Upper lobe of left lung (tissue), 6 donors: ENCODE results near the gene GSTO2. TPM values are rescaled to one million over a fixed set of nuclear protein-coding genes. Genes with fewer than 3 reads are reported as not detected.

Source experiments
- ATAC-seq, 2 donors: fragments of 200-7000 bp; cut with Tn5 transposase; one replicate each; pipeline ENCODE4 v1.9.1; 2022; ENCODE audit warnings: mild to moderate bottlenecking in 2 of 2, moderate library complexity in 2 of 2; ENCODE audit not compliant: low FRiP score in 2 of 2
- DNase-seq, 2 donors: peaks; one replicate each; pipeline ENCODE4 v3.0.0-alpha.2; 2019 to 2020
- H3K27ac ChIP-seq, 4 donors: fragments of 200-600 bp; sonication (generic); one replicate each; pipeline ENCODE4 v1.5.1; 2016 to 2019
- H3K27me3 ChIP-seq, 4 donors: fragments of 200-600 bp; sonication (generic); one replicate each; pipeline ENCODE4 v1.5.1; 2017 to 2019
- H3K36me3 ChIP-seq, 4 donors: fragments of 200-600 bp; sonication (generic); one replicate each; pipeline ENCODE4 v1.5.1; 2016 to 2019
- H3K4me1 ChIP-seq, 4 donors: fragments of 200-600 bp; sonication (generic); one replicate each; pipeline ENCODE4 v1.5.1; 2018 to 2019
- H3K4me3 ChIP-seq, 4 donors: fragments of 200-600 bp; sonication (generic); one replicate each; pipeline ENCODE4 v1.5.1; 2017 to 2019; ENCODE audit warnings: mild to moderate bottlenecking in 2 of 4, moderate library complexity in 1 of 4
- H3K9me3 ChIP-seq, 4 donors: fragments of 200-600 bp; sonication (generic); one replicate each; pipeline ENCODE4 v1.5.1; 2018 to 2019
- CTCF ChIP-seq, 6 experiments: fragments of 450-650 bp in 4 of 6; fragments of 200-600 bp in 2 of 6; sonication (generic) in 2 of 6; IDR thresholded peaks; one replicate each; pipeline ENCODE4 v1.5.1; 2016 to 2019; ENCODE audit warnings: antibody characterized with exemption in 6 of 6
- EP300 ChIP-seq, 4 donors: sonication (generic); formaldehyde crosslinking; IDR thresholded peaks; one replicate each; pipeline ENCODE4 v1.5.1; 2017; ENCODE audit warnings: antibody characterized with exemption in 4 of 4, control low read depth in 2 of 4
- POLR2A ChIP-seq, 4 donors: fragments of 450-650 bp; IDR thresholded peaks; one replicate each; pipeline ENCODE4 v1.5.1; 2016 to 2017; ENCODE audit warnings: antibody characterized with exemption in 4 of 4, mild to moderate bottlenecking in 2 of 4
- POLR2AphosphoS5 ChIP-seq, 2 donors: sonication (generic); formaldehyde crosslinking; IDR thresholded peaks; one replicate each; pipeline ENCODE4 v1.5.1; 2017; ENCODE audit warnings: antibody characterized with exemption in 2 of 2
- WGBS, 2 donors: methylation state at CpG; one replicate each; pipeline ENCODE4 v1.1.5; 2017 to 2018; 5-methylcytosine and 5-hydroxymethylcytosine counted together
- total RNA-seq, 6 donors: library from RNA; depleted of rRNA in 4 of 6; stranded (reverse); fragments of >200 nt in 4 of 6; gene quantifications; one replicate each; pipeline versions ENCODE4 v1.1.0 to v1.2.1, GENCODE V29; 2016 to 2021
- donor health status: DM: no; HTN: no; CAD: no; lungs with moderate emphysema.
- donor health status: DM: no; HTN: yes; CAD: no; lungs with severe emphysema.

GSTO2 gene
- total RNA-seq, 6 donors from 2014 or later, result 2.8 to 11.2 (median 7.8) TPM

- ATAC-seq (peak; percentile 100), DNase-seq (peak; percentile 98 to 99)
- peak in 2 of 6 experiments; percentile 36 to 38 for TF ChIP-seq CTCF (IDR thresholded peaks at IDR 0.05)
- peak in 2 of 4 donors; percentile 58 to 63 for TF ChIP-seq POLR2A (IDR thresholded peaks at IDR 0.05)
- no peak for TF ChIP-seq EP300 (IDR thresholded peaks at IDR 0.05)
- peak; percentile 66 to 76 for TF ChIP-seq POLR2AphosphoS5 (IDR thresholded peaks at IDR 0.05)
- Histone ChIP-seq H3K4me3 (peak within 1 kb of the TSS; percentile 61 to 92 (median 80)), H3K27ac (peak within 1 kb of the TSS; percentile 9 to 72 (median 44)), H3K36me3 (no peaks in the 10 kb centered on the region), H3K4me1 (peaks cover 6 to 14% (median 11%) of the 10 kb centered on the region in 4 donors), H3K9me3 (peaks cover 0 to 9% (median 0%) of the 10 kb centered on the region in 4 donors), H3K27me3 (no peaks in the 10 kb centered on the region)
- 0 to 1% methylated on average over 33 to 58 of the region's 60 CpGs for WGBS, 2 donors
These were observed 37.0 kb upstream of the GSTO2 start, which contains the start of gene CFAP43 for GRCh38 chr10:104231784-104232612. Gene CFAP43, minus strand, starts transcription at chr10:104232364. Its CDS starts 118 bp downstream, at chr10:104232246.

GRCh38 chr10:104232613-104233102, 36.3 kb upstream of the GSTO2 start:
- ATAC-seq (peak; percentile 32 to 61), DNase-seq (no peak)
- Histone ChIP-seq H3K4me3 (peak overlapping the region; percentile 61 to 92 (median 80)), H3K4me1 (peaks cover 6 to 14% (median 11%) of the 10 kb centered on the region in 4 donors), H3K27ac (no peak overlapping the region), H3K36me3 (no peaks in the 10 kb centered on the region), H3K27me3 (no peaks in the 10 kb centered on the region), H3K9me3 (peaks cover 0 to 9% (median 0%) of the 10 kb centered on the region in 4 donors)
- 11 to 15% methylated on average over 15 to 20 of the region's 20 CpGs for WGBS, 2 donors
- TF ChIP-seq POLR2A (IDR thresholded peaks at IDR 0.05) (no peak), CTCF (IDR thresholded peaks at IDR 0.05) (no peak), POLR2AphosphoS5 (IDR thresholded peaks at IDR 0.05) (no peak), EP300 (IDR thresholded peaks at IDR 0.05) (no peak)

- peaks cover 6 to 14% (median 11%) of the 10 kb centered on the region in 4 donors for H3K4me1 ChIP-seq
- H3K36me3 ChIP-seq, result no peaks in the 10 kb centered on the region
- no peak for TF ChIP-seq POLR2A (IDR thresholded peaks at IDR 0.05)
- TF ChIP-seq EP300 (IDR thresholded peaks at IDR 0.05), result no peak
- no peak for TF ChIP-seq POLR2AphosphoS5 (IDR thresholded peaks at IDR 0.05)
- no peak for TF ChIP-seq CTCF (IDR thresholded peaks at IDR 0.05)
- H3K27me3 ChIP-seq, result no peaks in the 10 kb centered on the region
- DNase-seq, result no peak
- ATAC-seq, result no peak
- H3K4me3 ChIP-seq, result no peak overlapping the region
- no peak overlapping the region for H3K27ac ChIP-seq
- H3K9me3 ChIP-seq, result peaks cover 0 to 9% (median 0%) of the 10 kb centered on the region in 4 donors
- 70 to 94% methylated on average over 1 of the region's 1 CpG for WGBS, 2 donors
These were observed 35.2 kb upstream of the GSTO2 start for GRCh38 chr10:104233817-104234216.

GRCh38 chr10:104234934-104235333, 34.0 kb upstream of the GSTO2 start:
- H3K27ac ChIP-seq, result no peak overlapping the region
- 83 to 86% methylated on average over 1 of the region's 1 CpG for WGBS, 2 donors
- peaks cover 0 to 9% (median 0%) of the 10 kb centered on the region in 4 donors for H3K9me3 ChIP-seq
- H3K36me3 ChIP-seq, result no peaks in the 10 kb centered on the region
- H3K4me3 ChIP-seq, result no peak overlapping the region
- ATAC-seq, result no peak
- TF ChIP-seq POLR2A (IDR thresholded peaks at IDR 0.05) (no peak), POLR2AphosphoS5 (IDR thresholded peaks at IDR 0.05) (no peak), EP300 (IDR thresholded peaks at IDR 0.05) (no peak), CTCF (IDR thresholded peaks at IDR 0.05) (no peak)
- peaks cover 6 to 14% (median 11%) of the 10 kb centered on the region in 4 donors for H3K4me1 ChIP-seq
- no peaks in the 10 kb centered on the region for H3K27me3 ChIP-seq
- DNase-seq, result no peak
